Endothelial cell of umbilical vein (primary cell): ENCODE measurements around the gene NEUROD1. TPM values are rescaled to one million over a fixed set of nuclear protein-coding genes. Genes with fewer than 3 reads are reported as not detected.

Source experiments
- BruUV-seq: library from RNA; stranded (reverse); fragments of 400-500 nt; replicated peaks from 2 replicates; lab custom pipeline; 2021; lab: Mats Ljungman, UMichigan
- CTCF ChIA-PET: fragments of 300-600, 350-600 bp; sonication (Branson Sonifier 250); formaldehyde crosslinking; loops from one replicate; lab custom pipeline; 2021; ENCODE audit warnings: antibody characterized with exemption, inconsistent platforms; lab: Charles Lee
- POLR2A ChIA-PET: fragments of 300-600, 350-600 bp; sonication (Branson Sonifier 250); formaldehyde crosslinking; loops from one replicate; lab custom pipeline; 2021; ENCODE audit warnings: antibody characterized with exemption, inconsistent platforms; lab: Charles Lee
- DNase-seq: peaks from one replicate; pipeline ENCODE4 v3.0.0-alpha.2; 2011; ENCODE audit warnings: low read depth, low spot score
- FAIRE-seq: peaks from 2 replicates; lab custom pipeline; 2011; peaks lifted over from hg19 to GRCh38; lab: Jason Lieb, UNC
- H2AFZ ChIP-seq: 2 replicates; pipeline ENCODE4 v1.6.0; 2012; ENCODE audit warnings: low read depth, low read length, control low read depth, inconsistent platforms
- H3K27ac ChIP-seq: 2 replicates; pipeline ENCODE4 v1.5.1; 2011; ENCODE audit warnings: low read depth, mild to moderate bottlenecking, control low read depth, low read length, moderate library complexity; ENCODE audit not compliant: insufficient read depth
- H3K27me3 ChIP-seq, 2 experiments: 2 replicates each; pipeline versions ENCODE4 v1.6.0 to v1.6.1; 2011; ENCODE audit warnings: low read length in 2 of 2, mixed read lengths in 1 of 2; ENCODE audit not compliant: control insufficient read depth in 2 of 2, insufficient read depth in 2 of 2
- H3K36me3 ChIP-seq, 2 experiments: 2 replicates in 1 of 2; 3 replicates in 1 of 2; pipeline ENCODE4 v1.5.1; 2011; ENCODE audit warnings: low read length in 2 of 2, mild to moderate bottlenecking in 1 of 2, moderate library complexity in 1 of 2; ENCODE audit not compliant: control insufficient read depth in 2 of 2, insufficient read depth in 2 of 2; ENCODE audit errors: extremely low read depth in 1 of 2
- H3K4me1 ChIP-seq: 3 replicates; pipeline ENCODE4 v1.5.1; 2011; ENCODE audit warnings: mild to moderate bottlenecking, low read length; ENCODE audit not compliant: control insufficient read depth, insufficient read depth; ENCODE audit errors: extremely low read depth
- H3K4me2 ChIP-seq: 2 replicates; pipeline ENCODE4 v1.6.1; 2011; ENCODE audit warnings: low read length, control low read depth, mixed read lengths; ENCODE audit not compliant: insufficient read depth
- H3K4me3 ChIP-seq, 3 experiments: fragments of 200-600 bp in 1 of 3; sonication (generic), shearing (Covaris generic) in 1 of 3; replicated peaks in 1 of 3; 2 replicates each; pipeline ENCODE4 v1.5.1; 2011 to 2016; ENCODE audit warnings: control low read depth in 3 of 3, low read length in 3 of 3, mild to moderate bottlenecking in 2 of 3, inconsistent platforms in 1 of 3, low read depth in 1 of 3, moderate library complexity in 1 of 3; ENCODE audit not compliant: insufficient read depth in 1 of 3
- H3K79me2 ChIP-seq: 2 replicates; pipeline ENCODE4 v1.6.0; 2012; ENCODE audit warnings: low read length, inconsistent platforms; ENCODE audit not compliant: control insufficient read depth, insufficient read depth
- H3K9ac ChIP-seq: replicated peaks from 2 replicates; pipeline ENCODE3; 2011; ENCODE audit warnings: low read length, control low read depth; ENCODE audit not compliant: insufficient read depth; ENCODE audit errors: extremely low read depth
- H3K9me1 ChIP-seq: replicated peaks from 3 replicates; pipeline ENCODE4 v1.6.0; 2011; ENCODE audit warnings: mild to moderate bottlenecking, low read length; ENCODE audit not compliant: control insufficient read depth, insufficient read depth; ENCODE audit errors: extremely low read depth
- H3K9me3 ChIP-seq: replicated peaks from 2 replicates; pipeline ENCODE4 v1.5.1; 2012; ENCODE audit warnings: low read length, inconsistent platforms; ENCODE audit not compliant: control insufficient read depth, insufficient read depth
- H4K20me1 ChIP-seq: replicated peaks from 2 replicates; pipeline ENCODE3; 2011; ENCODE audit warnings: mild to moderate bottlenecking, low read length; ENCODE audit not compliant: control insufficient read depth, insufficient read depth; ENCODE audit errors: extremely low read depth
- EZH2 ChIP-seq: IDR thresholded peaks from 2 replicates; pipeline ENCODE4 v1.6.1; 2012; ENCODE audit warnings: borderline replicate concordance, low read depth, mild to moderate bottlenecking, moderate library complexity, low read length, inconsistent platforms; ENCODE audit not compliant: severe bottlenecking
- FOS ChIP-seq: IDR thresholded peaks from 2 replicates; pipeline ENCODE4 v1.6.1; 2011; ENCODE audit warnings: mild to moderate bottlenecking, low read length, moderate library complexity, borderline replicate concordance; ENCODE audit not compliant: insufficient read depth
- JUN ChIP-seq: IDR thresholded peaks from 2 replicates; pipeline ENCODE4 v1.6.1; 2011; ENCODE audit warnings: borderline replicate concordance, low read depth; ENCODE audit not compliant: insufficient read length, insufficient read depth
- MAX ChIP-seq: IDR thresholded peaks from 2 replicates; pipeline ENCODE4 v1.6.1; 2011; ENCODE audit not compliant: insufficient read depth, insufficient read length
- MYC ChIP-seq: IDR thresholded peaks from one replicate; pipeline ENCODE4 v1.6.1; 2011; ENCODE audit warnings: mild to moderate bottlenecking, low read depth, low read length
- POLR2A ChIP-seq: IDR thresholded peaks from 2 replicates; pipeline ENCODE4 v1.6.1; 2012; ENCODE audit warnings: low read depth, mild to moderate bottlenecking, control low read depth, low read length
- dilution Hi-C: fragments of 300-500 bp; cut with MboI; formaldehyde crosslinking; loops from one replicate; pipeline ENCODE4 v1.15.0; 2019; ENCODE audit warnings: low sequenced_read_pairs; ENCODE audit not compliant: extremely low pct_ligation_motif_present
- intact Hi-C: fragments of 100-400 bp; cut with micrococcal nuclease; formaldehyde crosslinking; loops from one replicate; pipeline ENCODE4 v1.10.0; 2022
- polyA plus RNA-seq, 4 experiments: library from polyadenylated mRNA; depleted of rRNA in 3 of 4; stranded (reverse) in 3 of 4; unstranded in 1 of 4; fragments of >200 nt; gene quantifications; 2 replicates each; pipeline versions ENCODE4 v1.2.1 to v1.2.3, GENCODE V29; 2011 to 2012; ENCODE audit warnings: missing spikeins in 1 of 4
- total RNA-seq: library from RNA; stranded (reverse); gene quantifications from 2 replicates; pipeline ENCODE4 v1.2.3, GENCODE V29; 2021

Gene NEUROD1
- total and polyA plus RNA-seq, 2 donors (not counting 3 experiments of a cell fraction or from before 2014, with no cell fraction given) = not detected

- Histone ChIP-seq H3K27ac (no peak overlapping the region), H3K9ac (no peak overlapping the region), H4K20me1 (no peaks in the 10 kb centered on the region), H3K27me3 (peaks cover 28% of the 10 kb centered on the region in 2 experiments), H3K9me3 (no peaks in the 10 kb centered on the region), H3K4me1 (no peaks in the 10 kb centered on the region), H3K4me3 (no peak overlapping the region), H3K36me3 (no peaks in the 10 kb centered on the region), H2AFZ (no peak overlapping the region), H3K4me2 (no peak overlapping the region), H3K79me2 (no peaks in the 10 kb centered on the region), H3K9me1 (no peaks in the 10 kb centered on the region)
- TF ChIP-seq JUN (no peak), EZH2 (no peak), POLR2A (no peak)
- DNase-seq = no peak
- BruUV-seq = no TSS peak
- FAIRE-seq = no peak
- intact Hi-C loops (no loop called here), dilution Hi-C loops (no loop called here)
- POLR2A ChIA-PET = no interaction called here
- CTCF ChIA-PET = interaction anchor here (1.0 to 1.2 kb wide), 2 partner anchors 18 to 40 kb away, joined by 3 to 5 read pairs; partner anchors contain the start of gene CERKL
These were observed 5.1 kb downstream of the NEUROD1 start for GRCh38 chr2:181675254-181675653.

GRCh38 chr2:181674461-181674860, 5.9 kb downstream of the NEUROD1 start:
- H3K4me1 ChIP-seq = no peaks in the 10 kb centered on the region
- H3K9ac ChIP-seq = no peak overlapping the region
- ChIA-PET CTCF (interaction anchor here (1.2 kb wide), 1 partner anchor 41 kb away, joined by 5 read pairs; no protein-coding TSS in a partner anchor), POLR2A (no interaction called here)
- no peak for DNase-seq
- no peak overlapping the region for H3K27ac ChIP-seq
- dilution Hi-C loops = no loop called here
- H3K9me3 ChIP-seq = no peaks in the 10 kb centered on the region
- no peaks in the 10 kb centered on the region for H4K20me1 ChIP-seq
- no peak overlapping the region for H3K4me2 ChIP-seq
- peaks cover 21 to 23% of the 10 kb centered on the region in 2 experiments for H3K27me3 ChIP-seq
- FAIRE-seq = no peak
- no peak for TF ChIP-seq POLR2A
- TF ChIP-seq MYC = no peak
- TF ChIP-seq FOS = no peak
- TF ChIP-seq MAX = no peak
- no peak for TF ChIP-seq EZH2
- no TSS peak for BruUV-seq
- no peaks in the 10 kb centered on the region for H3K9me1 ChIP-seq
- intact Hi-C loops = no loop called here
- no peak overlapping the region for H2AFZ ChIP-seq
- no peak overlapping the region for H3K4me3 ChIP-seq
- no peaks in the 10 kb centered on the region for H3K36me3 ChIP-seq
- no peaks in the 10 kb centered on the region for H3K79me2 ChIP-seq
